ENCODE results near the gene TMC8. TPM values are rescaled to one million over a fixed set of nuclear protein-coding genes. Genes with fewer than 3 reads are reported as not detected.

Gene TMC8
- polyA plus RNA-seq, 1 of the 3 experiments (the other 2 are of a cell fraction), result 0.18 TPM

GRCh38 chr17:78105101-78105500 lies 25.5 kb upstream of the TMC8 start (continued):
- no peak for TF ChIP-seq TAF1 (IDR thresholded peaks at IDR 0.05; ENCODE audit: borderline replicate concordance, low read depth, low read length)
- TF ChIP-seq GATA2 (CRISPR knock-in tag; IDR thresholded peaks at IDR 0.05), result no peak

GRCh38 chr17:78105551-78105950 lies 25.0 kb upstream of the TMC8 start:
- Histone ChIP-seq H3K9me3 (no peaks in the 10 kb centered on the region), H3K27me3 (ENCODE audit: insufficient read depth) (no peaks in the 10 kb centered on the region), H3K4me3 (ENCODE audit: low read depth in 2 of 2, low read length in 1 of 2) (no peak overlapping the region), H3K27ac (ENCODE audit: low read depth in 2 of 2, low read length in 1 of 2) (no peak overlapping the region), H3F3A (replicated peaks; ENCODE audit: insufficient read depth) (peaks cover 12% of the 10 kb centered on the region), H3K36me3 (replicated peaks in 1 of 2; ENCODE audit: control insufficient read depth in 1 of 2, insufficient read depth in 2 of 2, low read length in 1 of 2) (peaks cover 24 to 59% of the 10 kb centered on the region in 2 experiments), H2AFZ (ENCODE audit: low read depth) (no peak overlapping the region), H3K9me2 (no peaks in the 10 kb centered on the region), H3K4me2 (no peak overlapping the region), H3K79me2 (ENCODE audit: insufficient read depth) (no peaks in the 10 kb centered on the region), H3K9ac (no peak overlapping the region), H3K4me1 (ENCODE audit: control insufficient read depth in 1 of 2, insufficient read depth in 2 of 2, low read depth in 1 of 2, low read length in 1 of 2) (no peaks in the 10 kb centered on the region), H4K20me1 (ENCODE audit: insufficient read depth) (no peaks in the 10 kb centered on the region)
- DNase-seq, result no peak
- CTCF ChIA-PET, result interaction anchor here (1.0 to 3.2 kb wide), 9 partner anchors 8 to 563 kb away, joined by 3 to 9 read pairs (median 5); no protein-coding TSS in a partner anchor
- WGBS (ENCODE audit: low lambda C conversion rate), result 92% methylated on average over 13 of the region's 13 CpGs
- POLR2A ChIA-PET, result no interaction called here
- no peak for TF ChIP-seq RAD21 (IDR thresholded peaks at IDR 0.05; ENCODE audit: low read length)
- no peak for TF ChIP-seq PBX3 (IDR thresholded peaks at IDR 0.05)
- TF ChIP-seq MEF2A (IDR thresholded peaks at IDR 0.05; ENCODE audit: borderline replicate concordance, low read depth), result no peak
- TF ChIP-seq NRF1 (IDR thresholded peaks at IDR 0.05; ENCODE audit: low read depth, low read length), result no peak
- TF ChIP-seq TAF1 (IDR thresholded peaks at IDR 0.05; ENCODE audit: borderline replicate concordance, low read depth, low read length), result no peak
- no peak for TF ChIP-seq CTCF (IDR thresholded peaks at IDR 0.05)
- TF ChIP-seq FOSL2 (IDR thresholded peaks at IDR 0.05; ENCODE audit: borderline replicate concordance, low read depth), result no peak
- TF ChIP-seq IRF3 (IDR thresholded peaks at IDR 0.05; ENCODE audit: low read depth, low read length), result no peak
- no peak for TF ChIP-seq SMC3 (IDR thresholded peaks at IDR 0.05; ENCODE audit: low read depth, low read length)
- no peak for TF ChIP-seq FOXM1 (IDR thresholded peaks at IDR 0.05; ENCODE audit: low read depth)
- no peak for TF ChIP-seq USF1 (IDR thresholded peaks at IDR 0.05; ENCODE audit: borderline replicate concordance, low read depth)

Measured in SK-N-SH (cell line).